GM12865 (cell line): ENCODE data around the gene POU3F1.

Source experiments
- DNase-seq: peaks from one replicate; pipeline ENCODE4 v3.0.0; 2010; ENCODE audit warnings: low read depth
- H3K4me3 ChIP-seq: 2 replicates; pipeline ENCODE4 v1.5.1; 2011; ENCODE audit warnings: mild to moderate bottlenecking, low read depth, low read length, control low read depth
- TF ChIP-seq, protein P1 (sequence below): IDR thresholded peaks from 2 replicates; pipeline ENCODE4 v1.5.1; 2011; ENCODE audit warnings: low read length, control low read depth, low read depth, inconsistent platforms; ENCODE audit not compliant: insufficient read depth; ENCODE audit errors: missing control alignments

The POU3F1 gene

DNA sequence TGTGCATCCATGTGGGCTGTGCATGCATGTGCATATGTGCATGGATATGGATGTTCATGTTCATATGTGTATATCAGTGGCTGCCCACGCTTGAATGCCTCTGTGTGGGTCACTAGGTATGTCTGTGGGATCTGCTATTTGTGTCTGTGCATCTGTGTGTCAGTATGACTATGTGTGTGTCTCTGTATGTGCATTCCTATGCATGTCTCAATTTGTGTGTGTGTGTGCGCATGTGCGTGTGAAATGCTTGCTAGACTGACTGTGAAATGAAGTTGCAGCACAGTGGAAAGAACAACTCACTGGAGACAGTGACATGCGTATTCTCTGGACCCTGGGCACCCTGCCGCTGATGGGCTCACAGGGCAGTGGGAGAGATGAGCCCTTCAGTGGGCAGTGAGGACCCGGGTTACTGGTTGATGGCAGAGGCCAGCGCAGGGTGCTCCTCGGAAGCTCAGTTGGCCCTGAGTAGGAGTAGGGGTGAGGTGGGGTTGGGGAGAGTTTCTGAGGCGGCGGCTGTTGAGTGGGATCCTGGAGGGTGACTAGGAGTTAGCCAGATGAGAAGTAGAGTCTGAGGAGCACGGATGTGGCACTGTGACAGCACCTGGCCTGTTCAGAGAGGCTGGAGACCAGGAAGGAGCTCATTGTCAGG lies 43.2 kb upstream of the POU3F1 start:
- no peak overlapping the region for H3K4me3 ChIP-seq
- TF ChIP-seq, protein P1, sequence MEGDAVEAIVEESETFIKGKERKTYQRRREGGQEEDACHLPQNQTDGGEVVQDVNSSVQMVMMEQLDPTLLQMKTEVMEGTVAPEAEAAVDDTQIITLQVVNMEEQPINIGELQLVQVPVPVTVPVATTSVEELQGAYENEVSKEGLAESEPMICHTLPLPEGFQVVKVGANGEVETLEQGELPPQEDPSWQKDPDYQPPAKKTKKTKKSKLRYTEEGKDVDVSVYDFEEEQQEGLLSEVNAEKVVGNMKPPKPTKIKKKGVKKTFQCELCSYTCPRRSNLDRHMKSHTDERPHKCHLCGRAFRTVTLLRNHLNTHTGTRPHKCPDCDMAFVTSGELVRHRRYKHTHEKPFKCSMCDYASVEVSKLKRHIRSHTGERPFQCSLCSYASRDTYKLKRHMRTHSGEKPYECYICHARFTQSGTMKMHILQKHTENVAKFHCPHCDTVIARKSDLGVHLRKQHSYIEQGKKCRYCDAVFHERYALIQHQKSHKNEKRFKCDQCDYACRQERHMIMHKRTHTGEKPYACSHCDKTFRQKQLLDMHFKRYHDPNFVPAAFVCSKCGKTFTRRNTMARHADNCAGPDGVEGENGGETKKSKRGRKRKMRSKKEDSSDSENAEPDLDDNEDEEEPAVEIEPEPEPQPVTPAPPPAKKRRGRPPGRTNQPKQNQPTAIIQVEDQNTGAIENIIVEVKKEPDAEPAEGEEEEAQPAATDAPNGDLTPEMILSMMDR, result no peak
- no peak for DNase-seq

DNA sequence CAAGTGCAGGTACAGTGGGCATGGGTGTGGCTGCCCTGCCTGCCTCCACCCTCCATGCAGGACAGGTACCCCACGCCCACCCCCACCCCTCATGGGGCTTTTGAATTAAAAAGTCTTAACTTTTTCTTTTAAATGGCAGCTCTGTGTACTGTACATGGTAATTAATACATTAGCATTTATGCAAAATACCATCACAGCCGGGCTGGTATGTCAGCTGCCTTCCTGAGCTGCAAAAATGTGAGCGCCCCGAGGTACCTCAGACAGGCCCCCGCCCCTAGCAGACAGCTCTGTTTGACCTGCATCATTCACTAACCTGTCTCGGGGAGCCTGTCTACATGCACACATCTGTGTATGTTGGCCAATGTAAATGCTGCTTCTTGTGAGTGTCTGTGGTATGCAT lies 42.2 kb upstream of the POU3F1 start:
- H3K4me3 ChIP-seq, result no peak overlapping the region
- DNase-seq, result no peak
- TF ChIP-seq, protein P1, result no peak

DNA sequence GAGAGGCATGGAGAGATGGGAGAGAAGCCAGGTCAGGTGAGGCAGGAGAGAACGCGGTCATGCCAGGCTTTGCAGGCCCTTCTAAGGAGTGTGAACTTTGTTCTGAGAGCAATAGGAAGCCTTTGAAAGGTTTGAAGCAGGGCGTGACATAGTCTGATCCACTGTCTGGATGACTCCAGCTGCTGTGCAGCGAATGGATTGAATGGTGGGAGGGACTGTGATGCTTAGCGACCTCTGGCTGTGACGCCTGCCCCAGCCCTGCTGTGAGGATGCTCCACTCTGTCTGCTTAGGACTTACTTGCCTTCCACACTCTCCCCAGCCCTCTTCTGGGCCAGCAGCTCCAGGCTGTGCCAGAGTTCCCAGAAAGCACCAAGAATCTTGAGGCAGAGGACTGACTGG lies 41.8 kb upstream of the POU3F1 start:
- DNase-seq, result no peak
- TF ChIP-seq, protein P1, result no peak
- H3K4me3 ChIP-seq, result no peak overlapping the region

GRCh38 chr1:38087676-38088075 lies 41.1 kb upstream of the POU3F1 start:
- no peak for DNase-seq
- TF ChIP-seq, protein P1, result no peak
- no peak overlapping the region for H3K4me3 ChIP-seq

DNA sequence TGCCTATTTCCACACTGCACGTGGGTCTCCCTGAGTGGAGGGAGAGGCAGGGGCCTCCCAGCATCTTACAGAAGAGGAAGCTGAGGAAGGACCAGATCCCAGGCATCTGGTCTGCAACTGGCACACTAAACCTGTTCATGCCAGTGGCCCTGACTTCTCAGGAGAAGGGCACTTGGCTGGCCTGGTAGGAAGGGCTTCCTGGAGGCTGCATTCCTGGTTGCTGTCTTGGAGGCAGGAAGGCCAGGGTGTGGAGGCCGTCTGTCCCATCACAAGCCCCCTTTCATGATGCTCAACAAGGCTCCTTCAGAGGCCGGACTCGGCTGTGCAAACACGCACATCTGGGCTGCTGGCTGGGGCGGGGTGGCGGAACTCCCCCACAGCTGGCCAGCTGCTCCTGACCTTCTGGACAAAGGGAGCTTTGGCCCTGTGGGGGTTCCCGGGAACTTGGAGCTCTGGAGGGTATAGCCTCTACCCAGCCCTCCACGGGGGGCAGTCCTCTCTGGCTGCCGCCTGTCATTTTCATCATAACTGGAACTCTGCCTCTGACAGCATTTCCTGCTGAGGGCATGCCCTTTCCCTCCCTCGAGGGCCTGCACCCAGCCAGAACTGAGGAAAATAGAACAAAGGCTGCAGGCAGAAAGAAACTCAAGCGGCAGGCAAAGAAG lies 39.2 kb upstream of the POU3F1 start:
- no peak for DNase-seq
- no peak overlapping the region for H3K4me3 ChIP-seq
- TF ChIP-seq, protein P1, result no peak

DNA sequence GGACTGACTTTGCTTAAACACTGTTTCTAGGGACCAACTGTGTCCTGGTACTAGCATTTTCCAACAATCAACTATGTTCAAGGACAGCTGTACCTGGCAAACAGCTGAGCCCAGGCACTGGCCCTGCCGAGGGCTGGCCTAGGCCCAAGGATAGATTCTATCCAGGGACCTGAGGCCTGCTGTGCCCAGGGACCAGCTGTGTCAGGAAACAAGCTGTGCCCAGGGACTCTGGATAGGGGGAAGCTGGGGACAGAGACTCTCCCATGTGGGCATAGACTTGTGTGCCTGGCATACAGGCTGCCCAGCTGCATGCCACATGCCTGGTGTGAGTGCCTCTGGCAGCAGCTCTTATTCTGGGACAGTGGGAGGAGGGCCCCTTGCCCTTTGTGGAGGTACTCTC lies 38.1 kb upstream of the POU3F1 start:
- no peak overlapping the region for H3K4me3 ChIP-seq
- TF ChIP-seq, protein P1, result no peak
- DNase-seq, result no peak

GRCh38 chr1:38084113-38084512 lies 37.5 kb upstream of the POU3F1 start:
- DNase-seq, result no peak
- no peak overlapping the region for H3K4me3 ChIP-seq
- TF ChIP-seq, protein P1, result no peak
